K562 (cell line): ENCODE results near the gene NRG2. TPM values are rescaled to one million over a fixed set of nuclear protein-coding genes. Genes with fewer than 3 reads are reported as not detected.

Source experiments
- ATAC-seq: fragments of 200-7000 bp; cut with Tn5 transposase; 3 replicates; pipeline ENCODE4 v1.9.1; 2020; ENCODE audit warnings: moderate library complexity
- BruUV-seq: library from RNA; stranded (reverse); fragments of 400-500 nt; replicated peaks from 2 replicates; lab custom pipeline; 2021; lab: Mats Ljungman, UMichigan
- CTCF ChIA-PET: fragments of 300-600 bp; formaldehyde crosslinking; extraction: SDS; loops from one replicate; lab custom pipeline; 2021; ENCODE audit warnings: low intra/inter-chr PET ratio; lab: Yijun Ruan, JAX
- POLR2A ChIA-PET: fragments of 300-600, 350-650 bp; sonication (Branson Sonifier 250); formaldehyde crosslinking; extraction: SDS; loops from one replicate; lab custom pipeline; 2021; ENCODE audit warnings: antibody characterized with exemption, inconsistent platforms; lab: Yijun Ruan, JAX
- DNase-seq, 4 experiments: peaks; one replicate each; pipeline versions ENCODE4 v3.0.0 to v3.0.0-alpha.2; 2011 to 2018; ENCODE audit warnings: low spot score in 3 of 4, mixed read lengths in 3 of 4; ENCODE audit errors: extremely low read depth in 1 of 4
- FAIRE-seq: peaks from 2 replicates; lab custom pipeline; 2011; peaks lifted over from hg19 to GRCh38; lab: Jason Lieb, UNC
- H2AFZ ChIP-seq: 2 replicates; pipeline ENCODE4 v1.6.0; 2011; ENCODE audit warnings: low read depth, low read length, control low read depth, inconsistent platforms
- H3K27ac ChIP-seq: fragments of 200-600 bp; 3 replicates; pipeline ENCODE4 v1.8.0; 2011; ENCODE audit warnings: low read depth, mild to moderate bottlenecking, control low read depth, inconsistent platforms, low read length, moderate library complexity, mixed read lengths; ENCODE audit errors: extremely low read depth
- H3K27me3 ChIP-seq, 2 experiments: fragments of 300-600 bp in 1 of 2; 2 replicates in 1 of 2; 3 replicates in 1 of 2; pipeline versions ENCODE4 v1.6.0 to v1.8.0; 2011; ENCODE audit warnings: inconsistent platforms in 2 of 2, low read length in 2 of 2, mild to moderate bottlenecking in 1 of 2, mixed read lengths in 1 of 2, moderate library complexity in 1 of 2; ENCODE audit not compliant: control insufficient read depth in 2 of 2, insufficient read depth in 2 of 2
- H3K36me3 ChIP-seq: fragments of 300-600 bp; 3 replicates; pipeline ENCODE4 v1.8.0; 2011; ENCODE audit warnings: mild to moderate bottlenecking, low read length, inconsistent platforms; ENCODE audit not compliant: control insufficient read depth, insufficient read depth
- H3K4me1 ChIP-seq, 2 experiments: fragments of 200-600 bp in 1 of 2; replicated peaks in 1 of 2; 2 replicates in 1 of 2; 3 replicates in 1 of 2; pipeline versions ENCODE4 v1.5.1 to v1.8.0; 2011; ENCODE audit warnings: inconsistent platforms in 2 of 2, low read length in 2 of 2, mild to moderate bottlenecking in 1 of 2, mixed read lengths in 1 of 2, moderate library complexity in 1 of 2; ENCODE audit not compliant: control insufficient read depth in 2 of 2, insufficient read depth in 2 of 2
- H3K4me2 ChIP-seq: 2 replicates; pipeline ENCODE4 v1.6.1; 2011; ENCODE audit warnings: low read length, control low read depth, inconsistent platforms, mixed read lengths; ENCODE audit not compliant: insufficient read depth
- H3K4me3 ChIP-seq: fragments of 200-600 bp; sonication (generic), shearing (Covaris generic); 2 replicates; pipeline ENCODE4 v1.5.1; 2016; ENCODE audit warnings: control low read depth, inconsistent platforms
- H3K79me2 ChIP-seq: fragments of 200-600 bp; 3 replicates; pipeline ENCODE4 v1.8.0; 2011; ENCODE audit warnings: low read length, inconsistent platforms; ENCODE audit not compliant: control insufficient read depth, insufficient read depth
- H3K9ac ChIP-seq, 2 experiments: 2 replicates each; pipeline versions ENCODE4 v1.6.0 to v1.6.1; 2011; ENCODE audit warnings: low read depth in 2 of 2, low read length in 2 of 2, control low read depth in 1 of 2, inconsistent platforms in 1 of 2, mild to moderate bottlenecking in 1 of 2, mixed read lengths in 1 of 2; ENCODE audit not compliant: insufficient read depth in 1 of 2
- H3K9me1 ChIP-seq: one replicate; pipeline ENCODE4 v1.6.0; 2011; ENCODE audit warnings: inconsistent platforms, mild to moderate bottlenecking, low read length, moderate library complexity; ENCODE audit not compliant: control insufficient read depth, insufficient read depth
- H3K9me3 ChIP-seq: replicated peaks from 2 replicates; pipeline ENCODE4 v1.5.1; 2011; ENCODE audit warnings: low read depth, low read length, inconsistent platforms; ENCODE audit not compliant: control insufficient read depth, insufficient read depth
- H4K20me1 ChIP-seq: replicated peaks from 2 replicates; pipeline ENCODE4 v1.6.1; 2011; ENCODE audit warnings: low read length, inconsistent platforms, mixed read lengths; ENCODE audit not compliant: control insufficient read depth, insufficient read depth
- CHCHD3 ChIP-seq: fragments of 250-450 bp; sonication (Bioruptor Pico); IDR thresholded peaks from 2 replicates; pipeline ENCODE4 v2.1.2; 2022; ENCODE audit warnings: mild to moderate bottlenecking
- FOS ChIP-seq: IDR thresholded peaks from 3 replicates; pipeline ENCODE4 v1.6.1; 2011; ENCODE audit not compliant: insufficient read length; ENCODE audit errors: extremely low read depth
- MITF ChIP-seq: IDR thresholded peaks from 2 replicates; pipeline ENCODE4 v1.6.1; 2014; ENCODE audit warnings: antibody characterized with exemption
- MYBL2 ChIP-seq, 2 experiments: fragments of 450-650 bp in 1 of 2; sonication (generic) in 1 of 2; formaldehyde crosslinking in 1 of 2; IDR thresholded peaks; 2 replicates each; pipeline versions ENCODE4 v1.6.1 to v1.8.1; 2017 to 2022; ENCODE audit warnings: borderline replicate concordance in 1 of 2, inconsistent platforms in 1 of 2, low read depth in 1 of 2, mild to moderate bottlenecking in 1 of 2, missing genetic modification reagents in 1 of 2, moderate library complexity in 1 of 2
- NCOA1 ChIP-seq: fragments of 450-650 bp; IDR thresholded peaks from 2 replicates; pipeline ENCODE4 v1.6.1; 2016; ENCODE audit warnings: low read depth
- RFX5 ChIP-seq: IDR thresholded peaks from 2 replicates; pipeline ENCODE4 v1.6.1; 2011; ENCODE audit warnings: low read depth, mild to moderate bottlenecking, improper control_type of control experiment, low read length
- SAFB2 ChIP-seq: fragments of 200-400 bp; formaldehyde crosslinking; IDR thresholded peaks from 2 replicates; pipeline ENCODE4 v1.6.1; 2018; ENCODE audit warnings: borderline replicate concordance, low read length, low read depth, moderate library complexity; ENCODE audit not compliant: severe bottlenecking
- SRSF1 ChIP-seq: fragments of 200-400 bp; formaldehyde crosslinking; IDR thresholded peaks from 2 replicates; pipeline ENCODE4 v1.6.1; 2017; ENCODE audit warnings: mild to moderate bottlenecking, low read depth, low read length, moderate library complexity
- ZBTB11 ChIP-seq, 3 experiments: fragments of 200-800 bp in 1 of 3; fragments of 250-450 bp in 1 of 3; fragments of 450-650 bp in 1 of 3; sonication (Bioruptor Pico) in 1 of 3; sonication (Bioruptor generic) in 1 of 3; formaldehyde crosslinking in 1 of 3; IDR thresholded peaks; 2 replicates each; pipeline versions ENCODE4 v1.6.1 to v1.8.0; 2016 to 2022; ENCODE audit warnings: mild to moderate bottlenecking in 2 of 3, missing genetic modification characterization in 2 of 3, missing compliant biosample characterization in 1 of 3, moderate library complexity in 1 of 3
- ZKSCAN1 ChIP-seq: fragments of 150-350 bp; IDR thresholded peaks from 2 replicates; pipeline ENCODE4 v1.6.1; 2016; ENCODE audit warnings: low read depth, low read length
- WGBS: fragments of 100-300 bp; shearing (Covaris generic); methylation state at CpG from one replicate; pipeline ENCODE4 v1.1.6; 2016; ENCODE audit warnings: low coverage, mixed read lengths; ENCODE audit not compliant: insufficient coverage; ENCODE audit errors: missing lambda C conversion rate; 5-methylcytosine and 5-hydroxymethylcytosine counted together
- in situ Hi-C: fragments of 300-500 bp; cut with MboI; formaldehyde crosslinking; loops from 4 replicates; pipeline ENCODE4 v1.15.0; 2018; ENCODE audit warnings: inconsistent platforms, mixed read lengths
- intact Hi-C: fragments of 100-400 bp; cut with micrococcal nuclease; formaldehyde crosslinking; loops from 2 replicates; pipeline ENCODE4 v1.14.2; 2022
- polyA plus RNA-seq, 8 experiments: library from polyadenylated mRNA; depleted of rRNA in 4 of 8; stranded (reverse) in 5 of 8; unstranded in 3 of 8; fragments of >200 nt; fragmentation: Nextera tagmentation in 2 of 8; fragmentation: Illumina TruSeq in 1 of 8; extraction: Ambion mirVana in 2 of 8; extraction: Trizol in 1 of 8; gene quantifications; 2 replicates each; pipeline versions ENCODE4 v1.2.1 to v1.2.3, GENCODE V29; 2011 to 2014; ENCODE audit warnings: inconsistent platforms in 1 of 8, missing spikeins in 1 of 8
- total RNA-seq, 7 experiments: library from RNA; depleted of rRNA in 6 of 7; stranded (reverse); fragments of >200 nt in 6 of 7; fragmentation: Illumina TruSeq in 2 of 7; extraction: Trizol in 2 of 7; gene quantifications; 2 replicates each; pipeline versions ENCODE4 v1.2.1 to v1.2.3, GENCODE V29; 2011 to 2021; ENCODE audit warnings: low replicate concordance in 1 of 7

The NRG2 gene
- total and polyA plus RNA-seq, 9 of the 15 experiments (the other 6 are each of a cell fraction or from before 2014, with no cell fraction given) = not detected

- peaks cover 0 to 4% of the 10 kb centered on the region in 2 experiments; a peak in 1 of 5 replicates for H3K4me1 ChIP-seq
- peaks cover 4% of the 10 kb centered on the region; the same call in 1 of the 2 replicates for H4K20me1 ChIP-seq
- H3K79me2 ChIP-seq = no peaks in the 10 kb centered on the region
- CTCF ChIA-PET = no interaction called here
- in situ Hi-C loops (no loop called here), intact Hi-C loops (no loop called here)
- H2AFZ ChIP-seq = no peak overlapping the region
- POLR2A ChIA-PET = no interaction called here
- H3K4me3 ChIP-seq = no peak overlapping the region
- peaks cover 32 to 82% of the 10 kb centered on the region in 2 experiments for H3K27me3 ChIP-seq
- no TSS peak for BruUV-seq
- no peak overlapping the region for H3K27ac ChIP-seq
- no peaks in the 10 kb centered on the region for H3K9me1 ChIP-seq
- H3K4me2 ChIP-seq = no peak overlapping the region
- H3K9ac ChIP-seq = no peak overlapping the region
- H3K9me3 ChIP-seq = no peaks in the 10 kb centered on the region
- H3K36me3 ChIP-seq = no peaks in the 10 kb centered on the region
- no peak for DNase-seq
- no peak for ATAC-seq
- TF ChIP-seq MYBL2 (IDR thresholded peaks at IDR 0.05; ENCODE audit: low read depth) (no peak), MYBL2 (CRISPR knock-in tag; IDR thresholded peaks at IDR 0.05; ENCODE audit: borderline replicate concordance) (no peak), MITF (no peak), SRSF1 (no peak), SAFB2 (no peak), FOS (no peak), CHCHD3 (CRISPR knock-in tag) (no peak), RFX5 (no peak), ZBTB11 (CRISPR knock-in tag; IDR thresholded peaks at IDR 0.05) (no peak), NCOA1 (no peak), ZKSCAN1 (no peak)
- FAIRE-seq = no peak
- WGBS = 1% methylated on average over 8 of the region's 8 CpGs
Measured at GRCh38 chr5:139817362-139817761, 225.7 kb downstream of the NRG2 start.
